Measurements from ENCODE around the gene WHAMM.

DNA sequence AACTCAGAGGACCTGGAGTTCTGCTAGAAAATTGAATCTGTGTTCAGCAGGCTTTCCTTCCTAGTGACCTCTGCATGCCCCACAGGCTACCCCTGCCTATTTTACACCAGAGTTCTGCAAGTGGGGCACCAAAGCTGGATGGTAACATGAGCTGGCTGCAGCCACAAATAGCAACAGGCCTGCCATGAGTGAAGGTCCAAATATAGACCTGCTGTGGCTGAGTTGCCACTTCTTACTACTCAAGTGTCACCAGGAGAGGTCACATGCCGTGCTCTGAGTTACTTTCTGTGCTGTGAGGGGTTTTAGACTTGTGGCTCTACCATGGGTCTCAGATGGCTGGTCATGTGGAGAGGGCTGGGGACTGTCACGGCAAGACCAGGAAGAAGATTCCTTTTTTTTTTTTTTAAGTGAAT, 3.4 kb upstream of the WHAMM start, which contains the start of gene FSD2:
- TF ChIP-seq, protein P1, sequence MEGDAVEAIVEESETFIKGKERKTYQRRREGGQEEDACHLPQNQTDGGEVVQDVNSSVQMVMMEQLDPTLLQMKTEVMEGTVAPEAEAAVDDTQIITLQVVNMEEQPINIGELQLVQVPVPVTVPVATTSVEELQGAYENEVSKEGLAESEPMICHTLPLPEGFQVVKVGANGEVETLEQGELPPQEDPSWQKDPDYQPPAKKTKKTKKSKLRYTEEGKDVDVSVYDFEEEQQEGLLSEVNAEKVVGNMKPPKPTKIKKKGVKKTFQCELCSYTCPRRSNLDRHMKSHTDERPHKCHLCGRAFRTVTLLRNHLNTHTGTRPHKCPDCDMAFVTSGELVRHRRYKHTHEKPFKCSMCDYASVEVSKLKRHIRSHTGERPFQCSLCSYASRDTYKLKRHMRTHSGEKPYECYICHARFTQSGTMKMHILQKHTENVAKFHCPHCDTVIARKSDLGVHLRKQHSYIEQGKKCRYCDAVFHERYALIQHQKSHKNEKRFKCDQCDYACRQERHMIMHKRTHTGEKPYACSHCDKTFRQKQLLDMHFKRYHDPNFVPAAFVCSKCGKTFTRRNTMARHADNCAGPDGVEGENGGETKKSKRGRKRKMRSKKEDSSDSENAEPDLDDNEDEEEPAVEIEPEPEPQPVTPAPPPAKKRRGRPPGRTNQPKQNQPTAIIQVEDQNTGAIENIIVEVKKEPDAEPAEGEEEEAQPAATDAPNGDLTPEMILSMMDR (IDR thresholded peaks at IDR 0.05): no peak
- no peak for TF ChIP-seq POLR2A (IDR thresholded peaks at IDR 0.05)
